HCT116 (cell line): ENCODE data around the gene NFIX. TPM values are rescaled to one million over a fixed set of nuclear protein-coding genes. Genes with fewer than 3 reads are reported as not detected.
A peak's percentile ranks its signal among the peaks of the same experiment; 100 is the strongest.

Experiments used
- ATAC-seq: fragments of 200-7000 bp; cut with Tn5 transposase; 2 replicates; pipeline ENCODE4 v1.9.1; 2020; ENCODE audit warnings: mild to moderate bottlenecking, moderate library complexity
- BruUV-seq: library from RNA; stranded (reverse); fragments of 400-500 nt; replicated peaks from 2 replicates; lab custom pipeline; 2021; lab: Mats Ljungman, UMichigan
- CTCF ChIA-PET: fragments of 300-600 bp; sonication (Branson Sonifier 250); formaldehyde crosslinking; loops from one replicate; lab custom pipeline; 2021; ENCODE audit warnings: antibody characterized with exemption; lab: Charles Lee
- POLR2A ChIA-PET: fragments of 300-600, 350-600 bp; sonication (Branson Sonifier 250); formaldehyde crosslinking; loops from one replicate; lab custom pipeline; 2021; ENCODE audit warnings: antibody characterized with exemption; lab: Charles Lee
- RAD21 ChIA-PET, 2 experiments: fragments of 300-600 bp; sonication (Branson Sonifier 250); formaldehyde crosslinking; loops; one replicate each; lab custom pipeline; 2023; ENCODE audit warnings: low total read pairs in 2 of 2; ENCODE audit not compliant: uncharacterized antibody in 2 of 2, unreplicated experiment in 2 of 2, low non-redundant PET in 1 of 2; lab: Charles Lee
- DNase-seq: peaks from one replicate; pipeline ENCODE4 v3.0.0-alpha.2; 2010; ENCODE audit warnings: low read depth, low spot score
- H2AFZ ChIP-seq: fragments of 200-600 bp; shearing (Covaris generic), sonication (generic); 2 replicates; pipeline ENCODE4 v1.6.1; 2017; ENCODE audit warnings: low read depth, mixed run types, mixed read lengths, antibody characterized with exemption, low read length; ENCODE audit not compliant: poor library complexity, severe bottlenecking
- H3K27ac ChIP-seq: 2 replicates; pipeline ENCODE4 v1.5.1; 2012; ENCODE audit warnings: low read depth, low read length
- H3K27me3 ChIP-seq: fragments of 200-600 bp; sonication (generic); 2 replicates; pipeline ENCODE4 v1.6.1; 2016; ENCODE audit warnings: mixed run types, low read length, mixed read lengths; ENCODE audit not compliant: insufficient read depth
- H3K36me3 ChIP-seq, 2 experiments: fragments of 200-500 bp in 1 of 2; fragments of 200-600 bp in 1 of 2; sonication (Bioruptor generic) in 1 of 2; sonication (generic) in 1 of 2; 2 replicates each; pipeline versions ENCODE4 v1.5.1 to v1.6.1; 2014 to 2016; ENCODE audit warnings: low read length in 2 of 2, inconsistent platforms in 1 of 2, mixed read lengths in 1 of 2, mixed run types in 1 of 2; ENCODE audit not compliant: insufficient read depth in 2 of 2, control insufficient read depth in 1 of 2
- H3K4me1 ChIP-seq, 2 experiments: fragments of 200-600 bp in 1 of 2; sonication (generic) in 1 of 2; 2 replicates each; pipeline versions ENCODE4 v1.5.1 to v1.6.1; 2012 to 2017; ENCODE audit warnings: low read length in 2 of 2, inconsistent platforms in 1 of 2, mild to moderate bottlenecking in 1 of 2, mixed read lengths in 1 of 2, mixed run types in 1 of 2, moderate library complexity in 1 of 2; ENCODE audit not compliant: insufficient read depth in 2 of 2, control insufficient read depth in 1 of 2
- H3K4me2 ChIP-seq: fragments of 200-600 bp; sonication (generic); 2 replicates; pipeline ENCODE4 v1.6.1; 2017; ENCODE audit warnings: mixed run types, low read length, mixed read lengths
- H3K4me3 ChIP-seq, 2 experiments: fragments of 200-600 bp in 1 of 2; sonication (generic) in 1 of 2; replicated peaks in 1 of 2; 2 replicates each; pipeline ENCODE4 v1.5.1; 2011 to 2016; ENCODE audit warnings: low read length in 2 of 2, control low read depth in 1 of 2, low read depth in 1 of 2, mild to moderate bottlenecking in 1 of 2, mixed read lengths in 1 of 2, mixed run types in 1 of 2
- H3K79me2 ChIP-seq: fragments of 200-600 bp; sonication (generic); 2 replicates; pipeline ENCODE4 v1.6.1; 2017; ENCODE audit warnings: mild to moderate bottlenecking, mixed run types, low read length, moderate library complexity, mixed read lengths; ENCODE audit not compliant: insufficient read depth
- H3K9ac ChIP-seq: fragments of 200-600 bp; sonication (generic); 2 replicates; pipeline ENCODE4 v1.6.1; 2016; ENCODE audit warnings: low read length, mixed read lengths
- H3K9me2 ChIP-seq: fragments of 200-600 bp; sonication (generic), shearing (Covaris generic); 2 replicates; pipeline ENCODE4 v1.6.1; 2017; ENCODE audit warnings: mixed run types, mild to moderate bottlenecking, moderate library complexity; ENCODE audit not compliant: insufficient read depth
- H3K9me3 ChIP-seq, 2 experiments: fragments of 200-500 bp in 1 of 2; fragments of 200-600 bp in 1 of 2; sonication (Bioruptor generic) in 1 of 2; sonication (generic) in 1 of 2; 2 replicates each; pipeline ENCODE4 v1.6.1; 2014 to 2017; ENCODE audit warnings: low read length in 2 of 2, mixed read lengths in 2 of 2, inconsistent platforms in 1 of 2, low read depth in 1 of 2, mild to moderate bottlenecking in 1 of 2, mixed run types in 1 of 2, moderate library complexity in 1 of 2; ENCODE audit not compliant: control insufficient read depth in 1 of 2, insufficient read depth in 1 of 2
- H4K20me1 ChIP-seq: fragments of 200-600 bp; sonication (generic), shearing (Covaris generic); 2 replicates; pipeline ENCODE4 v1.6.1; 2017; ENCODE audit warnings: mixed run types, mild to moderate bottlenecking, moderate library complexity; ENCODE audit not compliant: insufficient read depth
- EGR1 ChIP-seq: IDR thresholded peaks from 2 replicates; pipeline ENCODE4 v1.6.1; 2012; ENCODE audit warnings: low read depth
- FOSL1 ChIP-seq: IDR thresholded peaks from 2 replicates; pipeline ENCODE4 v1.6.1; 2012; ENCODE audit warnings: low read depth
- RAD21 ChIP-seq: IDR thresholded peaks from 2 replicates; pipeline ENCODE4 v1.6.1; 2012; ENCODE audit warnings: low read depth, mild to moderate bottlenecking
- SRF ChIP-seq: IDR thresholded peaks from 2 replicates; pipeline ENCODE4 v1.6.1; 2012; ENCODE audit warnings: low read depth
- intact Hi-C: fragments of 100-400 bp; cut with micrococcal nuclease; formaldehyde crosslinking; loops from 2 replicates; pipeline ENCODE4 v1.10.0; 2022
- total RNA-seq: library from RNA; stranded (reverse); gene quantifications from one replicate; pipeline ENCODE4 v1.2.1, GENCODE V29; 2021; ENCODE audit not compliant: unreplicated experiment
- TF ChIP-seq, protein P1 (sequence below), 3 experiments: fragments of 200-600 bp in 1 of 3; sonication (generic) in 1 of 3; IDR thresholded peaks in 2 of 3; conservative IDR thresholded peaks in 1 of 3; 2 replicates each; pipeline ENCODE4 v1.5.1; 2012 to 2017; ENCODE audit warnings: low read depth in 2 of 3, low read length in 2 of 3, antibody characterized with exemption in 1 of 3, borderline replicate concordance in 1 of 3, control low read depth in 1 of 3, mild to moderate bottlenecking in 1 of 3, mixed read lengths in 1 of 3, mixed run types in 1 of 3, moderate library complexity in 1 of 3; ENCODE audit not compliant: insufficient read depth in 1 of 3
- TF ChIP-seq, protein P2 (sequence below): IDR thresholded peaks from 2 replicates; pipeline ENCODE4 v1.6.1; 2012

The NFIX gene
- total RNA-seq, 1 experiment from 2014 or later = 34.8 TPM

DNA sequence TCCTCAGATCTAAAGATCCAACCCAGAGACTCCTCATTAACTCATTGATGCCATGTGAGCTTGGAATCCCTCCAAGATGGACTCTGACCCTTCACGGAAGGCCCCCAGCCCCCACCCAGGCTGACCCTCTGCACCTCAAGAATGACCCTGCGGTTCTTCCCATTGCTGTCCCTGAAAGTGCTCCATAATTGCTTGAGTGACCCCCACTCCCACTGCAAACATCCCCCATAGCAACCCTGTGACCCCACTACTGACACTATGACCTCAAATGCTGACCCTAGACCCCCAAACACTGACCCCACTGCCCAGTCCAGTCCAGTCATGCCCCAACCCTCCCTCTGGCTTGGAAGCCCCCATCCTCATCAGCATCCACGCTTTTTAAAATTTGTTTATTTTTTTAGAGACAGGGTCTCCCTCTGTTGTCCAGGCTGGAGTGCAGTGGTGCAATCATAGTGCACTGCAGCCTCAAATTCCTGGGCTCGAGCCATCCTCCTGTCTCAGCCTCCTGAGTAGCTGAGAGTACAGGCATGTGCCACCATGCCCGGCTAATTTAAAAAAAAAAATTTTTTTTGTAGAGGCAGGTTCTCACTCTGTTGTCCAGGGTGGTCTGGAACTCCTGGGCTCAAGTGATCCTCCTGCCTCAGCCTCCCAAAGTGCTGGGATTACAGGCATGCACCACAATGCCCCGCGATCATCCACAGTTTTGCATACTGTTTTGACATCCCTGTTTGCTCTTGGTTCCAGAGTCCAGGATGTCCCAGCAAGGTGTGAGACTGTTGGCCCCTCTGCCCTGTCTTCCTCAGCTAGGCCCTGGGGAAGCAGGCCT, 106.5 kb downstream of the NFIX start:
- BruUV-seq = no TSS peak
- no peaks in the 10 kb centered on the region for H3K36me3 ChIP-seq
- no peak for ATAC-seq
- TF ChIP-seq, protein P1, sequence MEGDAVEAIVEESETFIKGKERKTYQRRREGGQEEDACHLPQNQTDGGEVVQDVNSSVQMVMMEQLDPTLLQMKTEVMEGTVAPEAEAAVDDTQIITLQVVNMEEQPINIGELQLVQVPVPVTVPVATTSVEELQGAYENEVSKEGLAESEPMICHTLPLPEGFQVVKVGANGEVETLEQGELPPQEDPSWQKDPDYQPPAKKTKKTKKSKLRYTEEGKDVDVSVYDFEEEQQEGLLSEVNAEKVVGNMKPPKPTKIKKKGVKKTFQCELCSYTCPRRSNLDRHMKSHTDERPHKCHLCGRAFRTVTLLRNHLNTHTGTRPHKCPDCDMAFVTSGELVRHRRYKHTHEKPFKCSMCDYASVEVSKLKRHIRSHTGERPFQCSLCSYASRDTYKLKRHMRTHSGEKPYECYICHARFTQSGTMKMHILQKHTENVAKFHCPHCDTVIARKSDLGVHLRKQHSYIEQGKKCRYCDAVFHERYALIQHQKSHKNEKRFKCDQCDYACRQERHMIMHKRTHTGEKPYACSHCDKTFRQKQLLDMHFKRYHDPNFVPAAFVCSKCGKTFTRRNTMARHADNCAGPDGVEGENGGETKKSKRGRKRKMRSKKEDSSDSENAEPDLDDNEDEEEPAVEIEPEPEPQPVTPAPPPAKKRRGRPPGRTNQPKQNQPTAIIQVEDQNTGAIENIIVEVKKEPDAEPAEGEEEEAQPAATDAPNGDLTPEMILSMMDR (IDR thresholded peaks at IDR 0.05 in 2 of 3, conservative IDR thresholded peaks at IDR 0.05 in 1 of 3; ENCODE audit: borderline replicate concordance in 1 of 3, insufficient read depth in 1 of 3, low read depth in 2 of 3, low read length in 2 of 3) = 0 out of 6 replicates have a peak, but pooled peaks of 1 of the 3 experiments have one; percentile 1
- TF ChIP-seq EGR1 (no peak), FOSL1 (no peak), RAD21 (no peak), SRF (no peak)
- TF ChIP-seq, protein P2, sequence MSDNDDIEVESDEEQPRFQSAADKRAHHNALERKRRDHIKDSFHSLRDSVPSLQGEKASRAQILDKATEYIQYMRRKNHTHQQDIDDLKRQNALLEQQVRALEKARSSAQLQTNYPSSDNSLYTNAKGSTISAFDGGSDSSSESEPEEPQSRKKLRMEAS = no peak
- no peak overlapping the region for H2AFZ ChIP-seq
- no peaks in the 10 kb centered on the region for H3K9me3 ChIP-seq
- H3K9me2 ChIP-seq = no peaks in the 10 kb centered on the region
- H3K4me2 ChIP-seq = peak overlapping the region; percentile 56
- no peak for DNase-seq
- peak overlapping the region; percentile 28 to 45 for H3K4me3 ChIP-seq
- no peaks in the 10 kb centered on the region for H4K20me1 ChIP-seq
- peak overlapping the region; percentile 44 for H3K9ac ChIP-seq
- H3K79me2 ChIP-seq = no peaks in the 10 kb centered on the region
- H3K4me1 ChIP-seq = peaks cover 3 to 39% of the 10 kb centered on the region in 2 experiments; a peak in 3 of 4 replicates
- ChIA-PET POLR2A (interaction anchor here (1.0 kb wide), 1 partner anchor 51 kb away, joined by 4 read pairs; no protein-coding TSS in a partner anchor), RAD21 (interaction anchor here in 1 of 2 experiments (0.8 kb wide), 1 partner anchor 124 kb away, joined by 4 read pairs; no protein-coding TSS in a partner anchor), CTCF (interaction anchor here (0.5 to 1.0 kb wide), 10 partner anchors 16 to 233 kb away, joined by 3 to 13 read pairs (median 4); partner anchors contain the start of gene NACC1)
- peak overlapping the region; percentile 16; the same call in 1 of the 2 replicates for H3K27ac ChIP-seq
- intact Hi-C loops = loop anchor here (1.0 kb wide), 1 partner anchor 160 kb away; no protein-coding TSS in a partner anchor
- H3K27me3 ChIP-seq = no peaks in the 10 kb centered on the region
